ENCODE results near the gene DOCK9. TPM values are rescaled to one million over a fixed set of nuclear protein-coding genes. Genes with fewer than 3 reads are reported as not detected.

The DOCK9 gene
- total RNA-seq, 1 experiment from 2014 or later, result 30.5 TPM

DNA sequence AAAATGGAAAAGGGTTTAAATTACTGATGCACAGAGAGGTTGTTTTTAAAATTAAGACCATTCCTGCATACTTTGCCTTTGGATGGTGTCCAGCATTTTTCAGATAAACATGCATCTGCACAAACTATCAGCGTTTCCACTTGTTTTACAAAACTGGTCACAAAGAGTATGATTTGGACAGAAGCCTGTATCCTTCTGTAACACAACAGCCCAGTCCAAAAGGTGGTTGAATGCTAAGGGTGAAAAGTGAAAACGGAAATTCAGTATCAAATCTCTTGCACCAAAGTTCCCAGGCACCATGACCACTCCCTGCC lies 21.7 kb upstream of the DOCK9 start:
- Histone ChIP-seq H3K4me1 (ENCODE audit: control insufficient read depth, insufficient read depth, low read length) (no peaks in the 10 kb centered on the region; the same call in 1 of the 2 replicates), H3K36me3 (ENCODE audit: control insufficient read depth, insufficient read depth, low read length) (no peaks in the 10 kb centered on the region), H3K27me3 (ENCODE audit: control insufficient read depth, insufficient read depth, low read length) (no peaks in the 10 kb centered on the region), H3K9me3 (ENCODE audit: control insufficient read depth, insufficient read depth, low read depth, low read length) (no peaks in the 10 kb centered on the region), H3K27ac (ENCODE audit: low read length) (no peak overlapping the region), H3K4me3 (ENCODE audit: low read depth in 2 of 2, low read length in 2 of 2) (no peak overlapping the region)
- intact Hi-C loops (cut with micrococcal nuclease; ENCODE audit: unreplicated experiment) (no loop called here), in situ Hi-C loops (cut with HindIII; ENCODE audit: low pct_unique_long_range_greater_than_20kb, low sequenced_read_pairs) (no loop called here)
- DNase-seq (ENCODE audit: low read depth, low spot score), result no peak
- CTCF ChIA-PET, result no interaction called here
- TF ChIP-seq, protein P1, sequence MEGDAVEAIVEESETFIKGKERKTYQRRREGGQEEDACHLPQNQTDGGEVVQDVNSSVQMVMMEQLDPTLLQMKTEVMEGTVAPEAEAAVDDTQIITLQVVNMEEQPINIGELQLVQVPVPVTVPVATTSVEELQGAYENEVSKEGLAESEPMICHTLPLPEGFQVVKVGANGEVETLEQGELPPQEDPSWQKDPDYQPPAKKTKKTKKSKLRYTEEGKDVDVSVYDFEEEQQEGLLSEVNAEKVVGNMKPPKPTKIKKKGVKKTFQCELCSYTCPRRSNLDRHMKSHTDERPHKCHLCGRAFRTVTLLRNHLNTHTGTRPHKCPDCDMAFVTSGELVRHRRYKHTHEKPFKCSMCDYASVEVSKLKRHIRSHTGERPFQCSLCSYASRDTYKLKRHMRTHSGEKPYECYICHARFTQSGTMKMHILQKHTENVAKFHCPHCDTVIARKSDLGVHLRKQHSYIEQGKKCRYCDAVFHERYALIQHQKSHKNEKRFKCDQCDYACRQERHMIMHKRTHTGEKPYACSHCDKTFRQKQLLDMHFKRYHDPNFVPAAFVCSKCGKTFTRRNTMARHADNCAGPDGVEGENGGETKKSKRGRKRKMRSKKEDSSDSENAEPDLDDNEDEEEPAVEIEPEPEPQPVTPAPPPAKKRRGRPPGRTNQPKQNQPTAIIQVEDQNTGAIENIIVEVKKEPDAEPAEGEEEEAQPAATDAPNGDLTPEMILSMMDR (IDR thresholded peaks at IDR 0.05), result no peak
- TF ChIP-seq POLR2AphosphoS5 (IDR thresholded peaks at IDR 0.05; ENCODE audit: low read depth, low read length) (no peak), TCF7L2 (IDR thresholded peaks at IDR 0.05; ENCODE audit: low read depth, low read length) (no peak), SIN3A (IDR thresholded peaks at IDR 0.05; ENCODE audit: borderline replicate concordance, insufficient read depth, low read depth, low read length) (no peak)
- TF ChIP-seq, protein P2, sequence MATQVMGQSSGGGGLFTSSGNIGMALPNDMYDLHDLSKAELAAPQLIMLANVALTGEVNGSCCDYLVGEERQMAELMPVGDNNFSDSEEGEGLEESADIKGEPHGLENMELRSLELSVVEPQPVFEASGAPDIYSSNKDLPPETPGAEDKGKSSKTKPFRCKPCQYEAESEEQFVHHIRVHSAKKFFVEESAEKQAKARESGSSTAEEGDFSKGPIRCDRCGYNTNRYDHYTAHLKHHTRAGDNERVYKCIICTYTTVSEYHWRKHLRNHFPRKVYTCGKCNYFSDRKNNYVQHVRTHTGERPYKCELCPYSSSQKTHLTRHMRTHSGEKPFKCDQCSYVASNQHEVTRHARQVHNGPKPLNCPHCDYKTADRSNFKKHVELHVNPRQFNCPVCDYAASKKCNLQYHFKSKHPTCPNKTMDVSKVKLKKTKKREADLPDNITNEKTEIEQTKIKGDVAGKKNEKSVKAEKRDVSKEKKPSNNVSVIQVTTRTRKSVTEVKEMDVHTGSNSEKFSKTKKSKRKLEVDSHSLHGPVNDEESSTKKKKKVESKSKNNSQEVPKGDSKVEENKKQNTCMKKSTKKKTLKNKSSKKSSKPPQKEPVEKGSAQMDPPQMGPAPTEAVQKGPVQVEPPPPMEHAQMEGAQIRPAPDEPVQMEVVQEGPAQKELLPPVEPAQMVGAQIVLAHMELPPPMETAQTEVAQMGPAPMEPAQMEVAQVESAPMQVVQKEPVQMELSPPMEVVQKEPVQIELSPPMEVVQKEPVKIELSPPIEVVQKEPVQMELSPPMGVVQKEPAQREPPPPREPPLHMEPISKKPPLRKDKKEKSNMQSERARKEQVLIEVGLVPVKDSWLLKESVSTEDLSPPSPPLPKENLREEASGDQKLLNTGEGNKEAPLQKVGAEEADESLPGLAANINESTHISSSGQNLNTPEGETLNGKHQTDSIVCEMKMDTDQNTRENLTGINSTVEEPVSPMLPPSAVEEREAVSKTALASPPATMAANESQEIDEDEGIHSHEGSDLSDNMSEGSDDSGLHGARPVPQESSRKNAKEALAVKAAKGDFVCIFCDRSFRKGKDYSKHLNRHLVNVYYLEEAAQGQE (IDR thresholded peaks at IDR 0.05; ENCODE audit: insufficient read depth in 1 of 2, low read depth in 2 of 2, low read length in 1 of 2), result no peak
- POLR2A ChIA-PET, result interaction anchor here (0.6 kb wide), 1 partner anchor 22 kb away, joined by 8 read pairs; no protein-coding TSS in a partner anchor
- BruUV-seq (replicated peaks), result no TSS peak
- no peak for ATAC-seq

DNA sequence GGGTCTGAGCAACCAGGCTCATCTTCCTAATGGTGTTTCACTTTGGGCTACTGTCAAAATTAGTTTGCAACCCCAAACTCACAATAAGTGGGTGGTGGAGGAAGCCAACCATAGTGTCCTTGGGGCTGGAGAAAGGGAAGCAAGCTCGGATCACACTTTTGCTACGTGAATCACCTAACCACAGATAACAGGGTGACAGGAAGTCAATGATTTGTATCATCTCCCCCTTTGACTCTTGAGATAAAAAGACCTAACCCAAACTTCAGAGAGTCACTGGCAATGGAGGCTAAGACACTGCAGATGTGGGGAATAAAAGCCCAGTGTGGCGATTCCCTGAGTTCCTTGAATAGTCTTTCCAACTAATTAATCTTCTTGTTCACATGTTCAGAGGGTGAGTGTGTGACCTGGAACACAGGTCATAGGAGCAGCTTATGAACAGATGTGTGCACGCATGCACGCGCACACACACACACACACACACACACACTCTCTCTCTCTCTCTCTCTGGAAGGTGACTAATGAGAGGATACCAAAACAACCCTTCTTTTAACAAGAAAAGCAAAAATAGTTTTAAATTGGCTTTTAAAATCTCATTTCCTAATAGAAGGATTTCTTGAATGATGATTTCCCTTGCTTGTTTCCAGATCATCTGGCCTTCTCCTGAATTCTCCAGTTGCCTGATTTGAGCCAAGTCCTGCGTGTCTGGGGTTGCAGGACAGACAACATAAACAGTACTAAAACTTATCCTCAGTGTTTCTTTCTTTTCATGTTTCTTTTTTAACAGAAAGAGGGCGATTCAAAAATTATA lies 21.2 kb upstream of the DOCK9 start:
- DNase-seq (ENCODE audit: low read depth, low spot score) (no peak), ATAC-seq (no peak)
- CTCF ChIA-PET, result no interaction called here
- Histone ChIP-seq H3K4me1 (ENCODE audit: control insufficient read depth, insufficient read depth, low read length) (no peaks in the 10 kb centered on the region; the same call in 1 of the 2 replicates), H3K36me3 (ENCODE audit: control insufficient read depth, insufficient read depth, low read length) (no peaks in the 10 kb centered on the region), H3K27me3 (ENCODE audit: control insufficient read depth, insufficient read depth, low read length) (no peaks in the 10 kb centered on the region), H3K9me3 (ENCODE audit: control insufficient read depth, insufficient read depth, low read depth, low read length) (no peaks in the 10 kb centered on the region), H3K4me3 (ENCODE audit: low read depth in 2 of 2, low read length in 2 of 2) (no peak overlapping the region), H3K27ac (ENCODE audit: low read length) (no peak overlapping the region)
- TF ChIP-seq, protein P1 (IDR thresholded peaks at IDR 0.05), result no peak
- no peak for TF ChIP-seq SIN3A (IDR thresholded peaks at IDR 0.05; ENCODE audit: borderline replicate concordance, insufficient read depth, low read depth, low read length)
- TF ChIP-seq, protein P2 (IDR thresholded peaks at IDR 0.05; ENCODE audit: insufficient read depth in 1 of 2, low read depth in 2 of 2, low read length in 1 of 2), result no peak
- no peak for TF ChIP-seq POLR2AphosphoS5 (IDR thresholded peaks at IDR 0.05; ENCODE audit: low read depth, low read length)
- TF ChIP-seq TCF7L2 (IDR thresholded peaks at IDR 0.05; ENCODE audit: low read depth, low read length), result no peak
- in situ Hi-C loops (cut with HindIII; ENCODE audit: low pct_unique_long_range_greater_than_20kb, low sequenced_read_pairs), result no loop called here
- no TSS peak for BruUV-seq (replicated peaks)
- POLR2A ChIA-PET, result no interaction called here
- intact Hi-C loops (cut with micrococcal nuclease; ENCODE audit: unreplicated experiment), result no loop called here

Measured in Panc1 (cell line).